ENCODE data around the gene MRPL53. TPM values are rescaled to one million over a fixed set of nuclear protein-coding genes. Genes with fewer than 3 reads are reported as not detected.
A peak's percentile ranks its signal among the peaks of the same experiment; 100 is the strongest.

MRPL53 gene
- total and polyA plus RNA-seq, 9 of the 15 experiments (the other 6 are each of a cell fraction or from before 2014, with no cell fraction given): 11.5 to 87.9 (median 41.1) TPM

DNA sequence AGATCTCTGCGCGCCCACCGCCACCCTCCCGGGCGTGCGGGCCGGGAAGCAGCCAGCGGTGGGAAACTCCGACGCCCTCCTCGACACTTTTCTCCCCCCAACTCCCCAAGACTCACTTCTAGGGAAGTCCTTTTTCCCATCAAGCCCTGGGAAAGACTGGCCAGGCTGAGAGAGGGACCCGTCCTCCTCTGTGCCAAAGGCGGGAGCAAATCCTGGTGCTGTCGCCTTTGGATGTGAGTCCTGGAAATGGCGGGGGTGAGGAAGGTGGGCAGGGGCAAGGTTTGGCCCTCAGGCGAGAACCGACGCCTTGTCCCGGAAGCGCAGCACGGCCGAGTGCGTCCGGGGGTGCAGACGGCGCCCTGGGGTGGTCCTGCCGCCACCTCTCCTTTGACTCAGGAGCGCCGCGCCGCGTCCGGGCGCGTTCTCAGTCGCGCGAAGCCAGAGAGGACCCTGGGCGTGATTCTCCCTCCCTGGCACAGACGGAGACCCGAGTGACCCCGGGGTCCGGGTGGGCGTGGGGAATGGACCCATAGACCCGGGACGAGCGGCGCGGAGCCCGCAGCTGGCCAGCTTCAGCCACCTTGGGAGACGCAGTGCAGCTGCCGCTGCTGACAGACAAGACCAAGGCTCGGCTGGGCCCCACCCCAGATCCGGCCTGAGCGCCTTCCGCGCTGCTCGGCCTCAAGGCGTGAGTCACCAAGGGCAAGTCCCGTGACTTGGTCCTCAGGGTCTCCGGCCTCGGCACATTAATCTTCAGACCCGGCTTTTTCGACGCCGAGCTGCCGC, 30.4 kb upstream of the MRPL53 start (continued):
- TF ChIP-seq, protein P1, sequence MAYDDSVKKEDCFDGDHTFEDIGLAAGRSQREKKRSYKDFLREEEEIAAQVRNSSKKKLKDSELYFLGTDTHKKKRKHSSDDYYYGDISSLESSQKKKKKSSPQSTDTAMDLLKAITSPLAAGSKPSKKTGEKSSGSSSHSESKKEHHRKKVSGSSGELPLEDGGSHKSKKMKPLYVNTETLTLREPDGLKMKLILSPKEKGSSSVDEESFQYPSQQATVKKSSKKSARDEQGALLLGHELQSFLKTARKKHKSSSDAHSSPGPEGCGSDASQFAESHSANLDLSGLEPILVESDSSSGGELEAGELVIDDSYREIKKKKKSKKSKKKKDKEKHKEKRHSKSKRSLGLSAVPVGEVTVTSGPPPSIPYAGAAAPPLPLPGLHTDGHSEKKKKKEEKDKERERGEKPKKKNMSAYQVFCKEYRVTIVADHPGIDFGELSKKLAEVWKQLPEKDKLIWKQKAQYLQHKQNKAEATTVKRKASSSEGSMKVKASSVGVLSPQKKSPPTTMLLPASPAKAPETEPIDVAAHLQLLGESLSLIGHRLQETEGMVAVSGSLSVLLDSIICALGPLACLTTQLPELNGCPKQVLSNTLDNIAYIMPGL (CRISPR knock-in tag; IDR thresholded peaks at IDR 0.05): peak; percentile 51; the same call in 1 of the 2 replicates
- TF ChIP-seq SAFB (IDR thresholded peaks at IDR 0.05; ENCODE audit: borderline replicate concordance, low read depth, low read length) (no peak; the same call in 1 of the 2 replicates), LEF1 (IDR thresholded peaks at IDR 0.05) (peak; percentile 65), ILF3 (IDR thresholded peaks at IDR 0.05; ENCODE audit: borderline replicate concordance) (no peak; the same call in 1 of the 2 replicates), GATA2 (CRISPR knock-in tag; IDR thresholded peaks at IDR 0.05) (no peak), PCBP1 (IDR thresholded peaks at IDR 0.05; ENCODE audit: low read depth, low read length, poor library complexity, severe bottlenecking) (peak; percentile 45)
- TF ChIP-seq, protein P2, sequence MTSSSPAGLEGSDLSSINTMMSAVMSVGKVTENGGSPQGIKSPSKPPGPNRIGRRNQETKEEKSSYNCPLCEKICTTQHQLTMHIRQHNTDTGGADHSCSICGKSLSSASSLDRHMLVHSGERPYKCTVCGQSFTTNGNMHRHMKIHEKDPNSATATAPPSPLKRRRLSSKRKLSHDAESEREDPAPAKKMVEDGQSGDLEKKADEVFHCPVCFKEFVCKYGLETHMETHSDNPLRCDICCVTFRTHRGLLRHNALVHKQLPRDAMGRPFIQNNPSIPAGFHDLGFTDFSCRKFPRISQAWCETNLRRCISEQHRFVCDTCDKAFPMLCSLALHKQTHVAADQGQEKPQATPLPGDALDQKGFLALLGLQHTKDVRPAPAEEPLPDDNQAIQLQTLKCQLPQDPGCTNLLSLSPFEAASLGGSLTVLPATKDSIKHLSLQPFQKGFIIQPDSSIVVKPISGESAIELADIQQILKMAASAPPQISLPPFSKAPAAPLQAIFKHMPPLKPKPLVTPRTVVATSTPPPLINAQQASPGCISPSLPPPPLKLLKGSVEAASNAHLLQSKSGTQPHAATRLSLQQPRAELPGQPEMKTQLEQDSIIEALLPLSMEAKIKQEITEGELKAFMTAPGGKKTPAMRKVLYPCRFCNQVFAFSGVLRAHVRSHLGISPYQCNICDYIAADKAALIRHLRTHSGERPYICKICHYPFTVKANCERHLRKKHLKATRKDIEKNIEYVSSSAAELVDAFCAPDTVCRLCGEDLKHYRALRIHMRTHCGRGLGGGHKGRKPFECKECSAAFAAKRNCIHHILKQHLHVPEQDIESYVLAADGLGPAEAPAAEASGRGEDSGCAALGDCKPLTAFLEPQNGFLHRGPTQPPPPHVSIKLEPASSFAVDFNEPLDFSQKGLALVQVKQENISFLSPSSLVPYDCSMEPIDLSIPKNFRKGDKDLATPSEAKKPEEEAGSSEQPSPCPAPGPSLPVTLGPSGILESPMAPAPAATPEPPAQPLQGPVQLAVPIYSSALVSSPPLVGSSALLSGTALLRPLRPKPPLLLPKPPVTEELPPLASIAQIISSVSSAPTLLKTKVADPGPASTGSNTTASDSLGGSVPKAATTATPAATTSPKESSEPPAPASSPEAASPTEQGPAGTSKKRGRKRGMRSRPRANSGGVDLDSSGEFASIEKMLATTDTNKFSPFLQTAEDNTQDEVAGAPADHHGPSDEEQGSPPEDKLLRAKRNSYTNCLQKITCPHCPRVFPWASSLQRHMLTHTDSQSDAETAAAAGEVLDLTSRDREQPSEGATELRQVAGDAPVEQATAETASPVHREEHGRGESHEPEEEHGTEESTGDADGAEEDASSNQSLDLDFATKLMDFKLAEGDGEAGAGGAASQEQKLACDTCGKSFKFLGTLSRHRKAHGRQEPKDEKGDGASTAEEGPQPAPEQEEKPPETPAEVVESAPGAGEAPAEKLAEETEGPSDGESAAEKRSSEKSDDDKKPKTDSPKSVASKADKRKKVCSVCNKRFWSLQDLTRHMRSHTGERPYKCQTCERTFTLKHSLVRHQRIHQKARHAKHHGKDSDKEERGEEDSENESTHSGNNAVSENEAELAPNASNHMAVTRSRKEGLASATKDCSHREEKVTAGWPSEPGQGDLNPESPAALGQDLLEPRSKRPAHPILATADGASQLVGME (CRISPR knock-in tag; IDR thresholded peaks at IDR 0.05): no peak; the same call in 1 of the 2 replicates
- TF ChIP-seq, protein P3, sequence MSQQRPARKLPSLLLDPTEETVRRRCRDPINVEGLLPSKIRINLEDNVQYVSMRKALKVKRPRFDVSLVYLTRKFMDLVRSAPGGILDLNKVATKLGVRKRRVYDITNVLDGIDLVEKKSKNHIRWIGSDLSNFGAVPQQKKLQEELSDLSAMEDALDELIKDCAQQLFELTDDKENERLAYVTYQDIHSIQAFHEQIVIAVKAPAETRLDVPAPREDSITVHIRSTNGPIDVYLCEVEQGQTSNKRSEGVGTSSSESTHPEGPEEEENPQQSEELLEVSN (IDR thresholded peaks at IDR 0.05; ENCODE audit: borderline replicate concordance in 1 of 2, extremely low read depth in 1 of 2, insufficient read depth in 1 of 2, insufficient read length in 1 of 2, low read depth in 1 of 2, low read length in 1 of 2, poor library complexity in 1 of 2, severe bottlenecking in 1 of 2): peak; percentile 58 to 79
